8988T (cell line): ENCODE data around the gene NANOG.
"Not testable (repeated sequence)": the region's sequence is repeated elsewhere in the genome, so short reads cannot be mapped to it uniquely, and the experiment has no call there.

Experiments
- DNase-seq: peaks from one replicate; pipeline ENCODE4 v3.0.0; 2011

The NANOG gene

GRCh38 chr12:7788884-7789528, at the start of gene NANOG:
Gene NANOG (plus strand): TSS chr12:7789402. CDS start chr12:7789615, 213 bp downstream.
- DNase-seq, result not testable (repeated sequence)

GRCh38 chr12:7747246-7747645, 42.0 kb upstream of the NANOG start, which contains the start of gene CLEC4C:
Gene CLEC4C (minus strand): TSS chr12:7747375. CDS start chr12:7747348, 27 bp downstream.
- DNase-seq, result no peak

- no peak for DNase-seq
Measured at GRCh38 chr12:7748852-7749251, 40.4 kb upstream of the NANOG start.

GRCh38 chr12:7749442-7749841, 39.8 kb upstream of the NANOG start:
- no peak for DNase-seq

- DNase-seq, result no peak
Measured at GRCh38 chr12:7750350-7750749, 38.9 kb upstream of the NANOG start.

GRCh38 chr12:7751394-7751793, 37.8 kb upstream of the NANOG start:
- no peak for DNase-seq

GRCh38 chr12:7751941-7752922, 37.0 kb upstream of the NANOG start:
- not testable (repeated sequence) for DNase-seq

- not testable (repeated sequence) for DNase-seq
Measured at GRCh38 chr12:7755668-7756067, 33.5 kb upstream of the NANOG start.

- no peak for DNase-seq
Measured at GRCh38 chr12:7756993-7757392, 32.2 kb upstream of the NANOG start.

- no peak for DNase-seq
Measured at GRCh38 chr12:7758766-7759140, 30.4 kb upstream of the NANOG start.

- DNase-seq, result no peak
Measured at GRCh38 chr12:7769999-7770398, 19.2 kb upstream of the NANOG start.

GRCh38 chr12:7781274-7781673, 7.9 kb upstream of the NANOG start:
- DNase-seq, result no peak

GRCh38 chr12:7782055-7782454, 7.1 kb upstream of the NANOG start:
- no peak for DNase-seq

GRCh38 chr12:7783433-7783832, 5.8 kb upstream of the NANOG start:
- DNase-seq, result not testable (repeated sequence)

GRCh38 chr12:7784701-7785100, 4.5 kb upstream of the NANOG start:
- no peak for DNase-seq

GRCh38 chr12:7787574-7788293, 1.5 kb upstream of the NANOG start:
- DNase-seq, result no peak

GRCh38 chr12:7788294-7788660, 925 bp upstream of the NANOG start:
- no peak for DNase-seq

GRCh38 chr12:7793211-7793610, 4.0 kb downstream of the NANOG start:
- no peak for DNase-seq

- DNase-seq, result not testable (repeated sequence)
Measured at GRCh38 chr12:7797269-7797668, 8.1 kb downstream of the NANOG start.

- no peak for DNase-seq
Measured at GRCh38 chr12:7797698-7798398, 8.6 kb downstream of the NANOG start.

GRCh38 chr12:7798750-7799308, 9.6 kb downstream of the NANOG start:
- DNase-seq, result not testable (repeated sequence)

GRCh38 chr12:7801460-7801859, 12.3 kb downstream of the NANOG start:
- DNase-seq, result no peak
